K562 (cell line): ENCODE results near the gene CABP2. TPM values are rescaled to one million over a fixed set of nuclear protein-coding genes. Genes with fewer than 3 reads are reported as not detected.
"Not testable (repeated sequence)": the region's sequence is repeated elsewhere in the genome, so short reads cannot be mapped to it uniquely, and the experiment has no call there.

Source experiments
- ELF4 ChIP-seq: fragments of 450-650 bp; formaldehyde crosslinking; IDR thresholded peaks from 2 replicates; pipeline ENCODE4 v1.4.0; 2022; ENCODE audit warnings: missing genetic modification characterization
- EP300 ChIP-seq: IDR thresholded peaks from 2 replicates; pipeline ENCODE4 v1.6.1; 2012; ENCODE audit warnings: low read length, improper control_type of control experiment
- GABPB1 ChIP-seq: sonication (generic); formaldehyde crosslinking; IDR thresholded peaks from 2 replicates; pipeline ENCODE4 v1.8.0; 2022; ENCODE audit warnings: mild to moderate bottlenecking, missing genetic modification reagents
- NFXL1 ChIP-seq: fragments of 450-650 bp; formaldehyde crosslinking; IDR thresholded peaks from 2 replicates; pipeline ENCODE4 v1.4.0; 2021; ENCODE audit warnings: mild to moderate bottlenecking
- PATZ1 ChIP-seq: fragments of 250-450 bp; sonication (Bioruptor Pico); IDR thresholded peaks from 2 replicates; pipeline ENCODE4 v1.5.0; 2020; ENCODE audit warnings: mild to moderate bottlenecking, borderline replicate concordance
- PYGO2 ChIP-seq: fragments of 450-650 bp; IDR thresholded peaks from 2 replicates; pipeline ENCODE4 v1.6.1; 2016; ENCODE audit warnings: mild to moderate bottlenecking, missing genetic modification characterization, moderate library complexity, missing compliant biosample characterization
- TBL1XR1 ChIP-seq, 2 experiments: IDR thresholded peaks; 2 replicates each; pipeline ENCODE4 v1.6.1; 2012; ENCODE audit warnings: improper control_type of control experiment in 2 of 2, low read length in 2 of 2, mild to moderate bottlenecking in 1 of 2
- ZNF197 ChIP-seq: fragments of 200-800 bp; sonication (Bioruptor generic); IDR thresholded peaks from 2 replicates; pipeline ENCODE4 v1.6.1; 2016; ENCODE audit warnings: low read depth, missing genetic modification characterization, missing compliant biosample characterization
- ZNF23 ChIP-seq: fragments of 250-450 bp; sonication (Bioruptor Pico); IDR thresholded peaks from 2 replicates; pipeline ENCODE4 v1.4.0; 2020; ENCODE audit warnings: mild to moderate bottlenecking
- ZNF324 ChIP-seq: fragments of 250-450 bp; sonication (Bioruptor Pico); IDR thresholded peaks from 2 replicates; pipeline ENCODE4 v1.4.0; 2020; ENCODE audit warnings: mild to moderate bottlenecking
- polyA plus RNA-seq, 8 experiments: library from polyadenylated mRNA; depleted of rRNA in 4 of 8; stranded (reverse) in 5 of 8; unstranded in 3 of 8; fragments of >200 nt; fragmentation: Nextera tagmentation in 2 of 8; fragmentation: Illumina TruSeq in 1 of 8; extraction: Ambion mirVana in 2 of 8; extraction: Trizol in 1 of 8; gene quantifications; 2 replicates each; pipeline versions ENCODE4 v1.2.1 to v1.2.3, GENCODE V29; 2011 to 2014; ENCODE audit warnings: inconsistent platforms in 1 of 8, missing spikeins in 1 of 8
- total RNA-seq, 7 experiments: library from RNA; depleted of rRNA in 6 of 7; stranded (reverse); fragments of >200 nt in 6 of 7; fragmentation: Illumina TruSeq in 2 of 7; extraction: Trizol in 2 of 7; gene quantifications; 2 replicates each; pipeline versions ENCODE4 v1.2.1 to v1.2.3, GENCODE V29; 2011 to 2021; ENCODE audit warnings: low replicate concordance in 1 of 7
- TF ChIP-seq, protein P1 (sequence below): fragments of 250-450 bp; sonication (Bioruptor Pico); IDR thresholded peaks from 2 replicates; pipeline ENCODE4 v1.8.0; 2022; ENCODE audit warnings: moderate library complexity, mild to moderate bottlenecking, inconsistent platforms
- TF ChIP-seq, protein P2 (sequence below), 2 experiments: fragments of 450-650 bp; formaldehyde crosslinking in 1 of 2; IDR thresholded peaks; 2 replicates each; pipeline versions ENCODE4 v1.4.0 to v1.6.1; 2014 to 2020; ENCODE audit warnings: mild to moderate bottlenecking in 2 of 2, borderline replicate concordance in 1 of 2, low read depth in 1 of 2
- TF ChIP-seq, protein P3 (sequence below): fragments of 250-450 bp; sonication (Bioruptor Pico); IDR thresholded peaks from 2 replicates; pipeline ENCODE4 v1.5.0; 2022; ENCODE audit warnings: mild to moderate bottlenecking

CABP2 gene
- total and polyA plus RNA-seq, 9 of the 15 experiments (the other 6 are each of a cell fraction or from before 2014, with no cell fraction given): not detected

DNA sequence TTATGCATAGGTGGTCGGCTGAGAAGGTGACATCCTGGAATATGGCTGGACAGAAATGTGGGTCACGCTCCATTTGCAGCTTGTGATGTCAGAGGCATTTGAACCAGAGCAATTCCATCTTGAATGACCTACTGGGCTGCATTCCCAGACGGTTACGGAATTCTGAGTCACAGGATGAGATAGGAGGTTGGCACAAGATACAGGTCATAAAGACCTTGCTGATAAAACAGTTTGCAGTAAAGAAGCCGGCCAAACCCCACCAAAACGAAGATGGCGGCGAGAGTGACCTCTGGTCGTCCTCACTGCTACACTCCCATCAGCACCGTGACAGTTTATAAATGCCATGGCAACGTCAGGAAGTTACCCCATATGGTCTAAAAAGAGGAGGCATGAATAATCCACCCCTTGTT is 40.5 kb upstream of the CABP2 start (continued):
- TF ChIP-seq, protein P1, sequence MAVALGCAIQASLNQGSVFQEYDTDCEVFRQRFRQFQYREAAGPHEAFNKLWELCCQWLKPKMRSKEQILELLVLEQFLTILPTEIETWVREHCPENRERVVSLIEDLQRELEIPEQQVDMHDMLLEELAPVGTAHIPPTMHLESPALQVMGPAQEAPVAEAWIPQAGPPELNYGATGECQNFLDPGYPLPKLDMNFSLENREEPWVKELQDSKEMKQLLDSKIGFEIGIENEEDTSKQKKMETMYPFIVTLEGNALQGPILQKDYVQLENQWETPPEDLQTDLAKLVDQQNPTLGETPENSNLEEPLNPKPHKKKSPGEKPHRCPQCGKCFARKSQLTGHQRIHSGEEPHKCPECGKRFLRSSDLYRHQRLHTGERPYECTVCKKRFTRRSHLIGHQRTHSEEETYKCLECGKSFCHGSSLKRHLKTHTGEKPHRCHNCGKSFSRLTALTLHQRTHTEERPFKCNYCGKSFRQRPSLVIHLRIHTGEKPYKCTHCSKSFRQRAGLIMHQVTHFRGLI (CRISPR knock-in tag): peak; percentile 66; the same call in 1 of the 2 replicates
- TF ChIP-seq ELF4 (CRISPR knock-in tag) (peak; percentile 80; the same call in 1 of the 2 replicates), ZNF197 (CRISPR knock-in tag) (peak; percentile 87; the same call in 1 of the 2 replicates), ZNF23 (CRISPR knock-in tag) (0 out of 2 replicates have a peak, but pooled peaks have one; percentile 44), PATZ1 (CRISPR knock-in tag) (peak; percentile 88), EP300 (peak; percentile 42; the same call in 1 of the 2 replicates), ZNF324 (CRISPR knock-in tag) (peak; percentile 58; the same call in 1 of the 2 replicates), TBL1XR1 (IDR thresholded peaks at IDR 0.05; ENCODE audit: low read length in 2 of 2) (peak in 1 of 2 experiments; percentile 83; a peak in 2 of 4 replicates), PYGO2 (peak; percentile 93), NFXL1 (CRISPR knock-in tag) (peak; percentile 84), GABPB1 (CRISPR knock-in tag) (0 out of 2 replicates have a peak, but pooled peaks have one; percentile 17)
- TF ChIP-seq, protein P2, sequence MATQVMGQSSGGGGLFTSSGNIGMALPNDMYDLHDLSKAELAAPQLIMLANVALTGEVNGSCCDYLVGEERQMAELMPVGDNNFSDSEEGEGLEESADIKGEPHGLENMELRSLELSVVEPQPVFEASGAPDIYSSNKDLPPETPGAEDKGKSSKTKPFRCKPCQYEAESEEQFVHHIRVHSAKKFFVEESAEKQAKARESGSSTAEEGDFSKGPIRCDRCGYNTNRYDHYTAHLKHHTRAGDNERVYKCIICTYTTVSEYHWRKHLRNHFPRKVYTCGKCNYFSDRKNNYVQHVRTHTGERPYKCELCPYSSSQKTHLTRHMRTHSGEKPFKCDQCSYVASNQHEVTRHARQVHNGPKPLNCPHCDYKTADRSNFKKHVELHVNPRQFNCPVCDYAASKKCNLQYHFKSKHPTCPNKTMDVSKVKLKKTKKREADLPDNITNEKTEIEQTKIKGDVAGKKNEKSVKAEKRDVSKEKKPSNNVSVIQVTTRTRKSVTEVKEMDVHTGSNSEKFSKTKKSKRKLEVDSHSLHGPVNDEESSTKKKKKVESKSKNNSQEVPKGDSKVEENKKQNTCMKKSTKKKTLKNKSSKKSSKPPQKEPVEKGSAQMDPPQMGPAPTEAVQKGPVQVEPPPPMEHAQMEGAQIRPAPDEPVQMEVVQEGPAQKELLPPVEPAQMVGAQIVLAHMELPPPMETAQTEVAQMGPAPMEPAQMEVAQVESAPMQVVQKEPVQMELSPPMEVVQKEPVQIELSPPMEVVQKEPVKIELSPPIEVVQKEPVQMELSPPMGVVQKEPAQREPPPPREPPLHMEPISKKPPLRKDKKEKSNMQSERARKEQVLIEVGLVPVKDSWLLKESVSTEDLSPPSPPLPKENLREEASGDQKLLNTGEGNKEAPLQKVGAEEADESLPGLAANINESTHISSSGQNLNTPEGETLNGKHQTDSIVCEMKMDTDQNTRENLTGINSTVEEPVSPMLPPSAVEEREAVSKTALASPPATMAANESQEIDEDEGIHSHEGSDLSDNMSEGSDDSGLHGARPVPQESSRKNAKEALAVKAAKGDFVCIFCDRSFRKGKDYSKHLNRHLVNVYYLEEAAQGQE (IDR thresholded peaks at IDR 0.05; ENCODE audit: borderline replicate concordance): not testable (repeated sequence)
- TF ChIP-seq, protein P2 (CRISPR knock-in tag; IDR thresholded peaks at IDR 0.05; ENCODE audit: low read depth): 0 out of 2 replicates have a peak, but pooled peaks have one; percentile 39
- TF ChIP-seq, protein P3, sequence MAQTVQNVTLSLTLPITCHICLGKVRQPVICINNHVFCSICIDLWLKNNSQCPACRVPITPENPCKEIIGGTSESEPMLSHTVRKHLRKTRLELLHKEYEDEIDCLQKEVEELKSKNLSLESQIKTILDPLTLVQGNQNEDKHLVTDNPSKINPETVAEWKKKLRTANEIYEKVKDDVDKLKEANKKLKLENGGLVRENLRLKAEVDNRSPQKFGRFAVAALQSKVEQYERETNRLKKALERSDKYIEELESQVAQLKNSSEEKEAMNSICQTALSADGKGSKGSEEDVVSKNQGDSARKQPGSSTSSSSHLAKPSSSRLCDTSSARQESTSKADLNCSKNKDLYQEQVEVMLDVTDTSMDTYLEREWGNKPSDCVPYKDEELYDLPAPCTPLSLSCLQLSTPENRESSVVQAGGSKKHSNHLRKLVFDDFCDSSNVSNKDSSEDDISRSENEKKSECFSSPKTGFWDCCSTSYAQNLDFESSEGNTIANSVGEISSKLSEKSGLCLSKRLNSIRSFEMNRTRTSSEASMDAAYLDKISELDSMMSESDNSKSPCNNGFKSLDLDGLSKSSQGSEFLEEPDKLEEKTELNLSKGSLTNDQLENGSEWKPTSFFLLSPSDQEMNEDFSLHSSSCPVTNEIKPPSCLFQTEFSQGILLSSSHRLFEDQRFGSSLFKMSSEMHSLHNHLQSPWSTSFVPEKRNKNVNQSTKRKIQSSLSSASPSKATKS (CRISPR knock-in tag): peak; percentile 71; the same call in 1 of the 2 replicates
